IPS-NIHi7 (cell line): ENCODE results near the gene USP7.

ENCODE experiments used
- DNase-seq: peaks from one replicate; pipeline ENCODE4 v3.0.0; 2012; ENCODE audit warnings: mixed read lengths; ENCODE audit errors: extremely low spot score

Gene USP7

GRCh38 chr16:8900343-8900742 lies 63.4 kb downstream of the USP7 start:
- DNase-seq = no peak

- no peak for DNase-seq
These were observed 63.9 kb downstream of the USP7 start for GRCh38 chr16:8899709-8900317.

DNA sequence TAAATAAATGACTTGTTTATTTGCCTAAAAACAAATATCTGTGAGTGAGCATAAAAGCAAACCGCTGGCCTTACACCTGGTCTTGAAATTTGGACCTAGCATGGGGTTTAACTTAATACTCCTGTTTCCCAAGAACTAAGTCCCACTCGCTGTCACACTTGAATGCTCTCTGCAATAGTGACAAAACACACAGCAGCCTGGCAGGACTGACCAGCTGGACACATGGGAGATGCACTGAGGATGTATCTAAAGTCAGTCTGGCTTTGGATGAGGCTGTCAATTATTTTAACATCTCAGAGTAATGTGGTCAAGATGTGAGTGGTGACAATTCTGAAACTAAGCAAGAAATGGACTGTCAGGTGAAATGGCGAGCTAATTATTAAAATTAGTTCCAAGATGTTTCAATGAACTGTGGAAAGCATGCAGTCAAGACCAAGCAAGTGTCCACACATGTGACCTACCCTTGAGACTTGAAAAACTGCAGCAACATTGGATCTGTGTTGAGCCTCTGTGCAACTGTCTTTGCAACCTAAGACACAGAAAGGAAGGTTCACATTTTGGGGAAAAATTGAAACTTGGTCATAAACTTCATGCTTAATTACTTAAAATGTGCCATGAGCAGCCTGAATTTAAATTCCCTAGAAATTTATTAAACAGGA lies 64.9 kb downstream of the USP7 start:
- DNase-seq = no peak

- no peak for DNase-seq
These were observed 68.9 kb downstream of the USP7 start for GRCh38 chr16:8894736-8895334.

DNA sequence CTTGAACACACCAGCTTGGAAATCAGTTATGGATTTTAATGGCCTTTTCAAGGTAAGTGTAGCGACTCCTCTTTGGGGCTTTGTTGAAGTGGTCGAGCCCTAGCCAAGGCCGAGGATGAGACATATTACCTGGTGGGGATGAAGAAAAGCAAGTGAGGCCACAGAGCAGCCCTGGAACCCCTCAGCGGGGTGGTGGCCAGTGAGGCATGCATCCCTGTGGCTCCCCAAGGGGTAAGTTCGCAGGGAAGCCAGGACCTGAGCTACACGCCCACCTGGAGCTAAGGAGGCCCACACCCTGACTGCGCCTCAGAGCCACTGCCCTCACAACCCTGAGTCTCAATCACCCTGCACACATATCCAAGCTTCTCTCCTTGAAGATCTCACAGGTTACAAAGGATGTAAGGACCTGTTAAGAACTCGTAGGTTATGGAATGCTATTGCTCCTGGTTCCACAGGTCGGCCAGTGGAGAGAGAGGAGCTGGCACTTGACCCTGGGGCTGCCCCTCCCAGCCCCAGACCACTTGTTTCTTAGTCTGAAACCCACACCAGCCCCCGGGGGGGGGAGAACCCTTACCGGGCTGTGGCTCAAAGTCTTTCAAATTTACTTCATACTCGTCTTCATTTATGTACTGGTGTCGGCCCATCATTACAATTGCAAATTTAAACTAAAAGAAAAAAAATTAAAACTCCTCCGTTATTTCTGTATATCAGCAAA lies 69.6 kb downstream of the USP7 start:
- DNase-seq = no peak

DNA sequence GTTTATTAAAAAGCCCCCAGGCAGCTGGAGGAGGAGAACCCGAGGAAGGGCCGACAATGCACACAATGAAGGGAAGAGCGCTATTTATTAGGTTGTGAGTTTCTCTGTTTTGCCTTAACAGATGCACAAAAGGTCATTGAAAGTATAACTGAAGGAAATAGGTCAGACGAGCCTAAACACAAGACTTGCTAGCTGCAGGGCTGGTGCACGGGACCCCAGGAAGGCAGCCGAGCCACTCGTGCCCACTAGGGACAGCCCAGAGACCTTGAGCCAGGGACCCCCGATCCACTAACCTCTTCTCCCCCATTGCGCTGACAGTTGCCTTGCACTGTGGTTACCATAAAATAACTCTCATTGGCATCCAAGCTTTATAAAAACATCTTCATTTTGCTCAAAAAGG lies 70.3 kb downstream of the USP7 start:
- no peak for DNase-seq

GRCh38 chr16:8892101-8892575 lies 71.6 kb downstream of the USP7 start:
- DNase-seq = no peak

DNA sequence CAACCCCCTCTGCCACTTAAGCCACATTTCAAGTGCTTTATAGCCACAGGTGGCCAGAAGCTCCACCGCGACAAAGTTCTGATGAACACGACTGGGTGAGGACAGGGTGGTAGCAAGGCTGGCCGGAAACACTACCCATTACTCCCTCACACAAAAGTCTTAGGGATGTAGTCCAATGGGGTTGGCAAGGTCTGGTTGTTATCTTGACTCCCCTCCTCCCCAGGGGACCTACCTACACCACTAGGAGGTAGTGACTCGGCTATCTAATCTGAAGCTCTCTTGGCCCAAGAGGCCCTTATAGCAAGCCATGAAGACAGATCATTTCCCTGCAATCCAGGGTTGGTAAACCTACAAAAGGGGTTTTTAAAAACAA lies 73.2 kb downstream of the USP7 start:
- DNase-seq = no peak

- DNase-seq = no peak
These were observed 73.7 kb downstream of the USP7 start for GRCh38 chr16:8889893-8890548.

GRCh38 chr16:8888951-8889892 lies 74.5 kb downstream of the USP7 start:
- no peak for DNase-seq

GRCh38 chr16:8887952-8888560 lies 75.7 kb downstream of the USP7 start:
- no peak for DNase-seq

DNA sequence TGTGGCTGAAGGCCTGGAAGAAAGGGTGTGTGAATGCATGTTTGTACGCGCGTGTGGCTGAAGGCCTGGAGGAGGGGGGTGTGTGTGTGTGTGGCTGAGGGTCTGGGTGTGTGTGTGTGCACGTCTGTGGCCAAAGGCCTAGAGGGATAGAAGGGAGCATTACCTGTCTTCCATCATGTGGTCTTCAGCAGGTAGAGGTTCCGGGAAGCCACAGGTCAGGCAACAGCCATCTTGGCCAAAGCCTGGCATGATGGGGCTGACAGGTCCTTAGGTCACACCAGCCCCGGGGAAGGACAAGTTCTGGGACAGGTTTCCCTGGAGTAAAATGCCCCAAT lies 76.3 kb downstream of the USP7 start:
- DNase-seq = no peak

- DNase-seq = no peak
These were observed 76.9 kb downstream of the USP7 start for GRCh38 chr16:8886593-8887430.

GRCh38 chr16:8885674-8886592 lies 77.8 kb downstream of the USP7 start:
- DNase-seq = no peak

GRCh38 chr16:8882725-8883377 lies 80.9 kb downstream of the USP7 start:
- no peak for DNase-seq

GRCh38 chr16:8882041-8882617 lies 81.6 kb downstream of the USP7 start, which contains the start of gene LITAFD:
Gene LITAFD (plus strand): TSS chr16:8882351. CDS start chr16:8884356, 2,005 bp downstream.
- no peak for DNase-seq

GRCh38 chr16:8880839-8881510 lies 82.7 kb downstream of the USP7 start:
- DNase-seq = no peak
